ENCODE measurements around the gene ZBTB47. TPM values are rescaled to one million over a fixed set of nuclear protein-coding genes. Genes with fewer than 3 reads are reported as not detected.

The ZBTB47 gene
- total and polyA plus RNA-seq, 2 experiments from 2014 or later, result 7.0 to 14.2 TPM

- DNase-seq (ENCODE audit: low spot score), result no peak
- H4K20me1 ChIP-seq (ENCODE audit: insufficient read depth, poor library complexity, severe bottlenecking), result no peaks in the 10 kb centered on the region
- no peaks in the 10 kb centered on the region for H3K9me3 ChIP-seq (ENCODE audit: low read depth)
- no peak overlapping the region for H3K27ac ChIP-seq
- no peaks in the 10 kb centered on the region for H3K79me2 ChIP-seq
- H3K4me3 ChIP-seq, result no peak overlapping the region
- no peak overlapping the region for H3K4me2 ChIP-seq
- H3K9me2 ChIP-seq (replicated peaks; ENCODE audit: insufficient read depth), result no peaks in the 10 kb centered on the region
- WGBS (ENCODE audit: low lambda C conversion rate, missing lambda C conversion rate), result 87% methylated on average over 13 of the region's 13 CpGs
- TF ChIP-seq CTCF (IDR thresholded peaks at IDR 0.05; ENCODE audit: poor library complexity) (no peak), EZH2 (IDR thresholded peaks at IDR 0.05; ENCODE audit: borderline replicate concordance) (no peak), EZH2phosphoT487 (IDR thresholded peaks at IDR 0.05; ENCODE audit: low read depth, severe bottlenecking, unreplicated experiment) (no peak)
- no peak overlapping the region for H2AFZ ChIP-seq
- no peaks in the 10 kb centered on the region for H3K27me3 ChIP-seq
- no peaks in the 10 kb centered on the region for H3K4me1 ChIP-seq (ENCODE audit: insufficient read depth)
- H3K36me3 ChIP-seq (replicated peaks; ENCODE audit: insufficient read depth, low read depth), result no peaks in the 10 kb centered on the region
Observed at GRCh38 chr3:42691816-42692666, 38.5 kb downstream of the ZBTB47 start.

- Histone ChIP-seq H3K27me3 (no peaks in the 10 kb centered on the region), H3K27ac (no peak overlapping the region), H3K9me2 (replicated peaks; ENCODE audit: insufficient read depth) (no peaks in the 10 kb centered on the region), H3K36me3 (replicated peaks; ENCODE audit: insufficient read depth, low read depth) (no peaks in the 10 kb centered on the region), H3K4me3 (no peak overlapping the region), H3K9me3 (ENCODE audit: low read depth) (no peaks in the 10 kb centered on the region), H3K79me2 (no peaks in the 10 kb centered on the region), H3K4me2 (no peak overlapping the region), H2AFZ (no peak overlapping the region), H4K20me1 (ENCODE audit: insufficient read depth, poor library complexity, severe bottlenecking) (no peaks in the 10 kb centered on the region), H3K4me1 (ENCODE audit: insufficient read depth) (no peaks in the 10 kb centered on the region)
- DNase-seq (ENCODE audit: low spot score), result no peak
- WGBS (ENCODE audit: low lambda C conversion rate, missing lambda C conversion rate), result 92% methylated on average over 17 of the region's 17 CpGs
- TF ChIP-seq EZH2 (IDR thresholded peaks at IDR 0.05; ENCODE audit: borderline replicate concordance) (no peak), CTCF (IDR thresholded peaks at IDR 0.05; ENCODE audit: poor library complexity) (no peak), EZH2phosphoT487 (IDR thresholded peaks at IDR 0.05; ENCODE audit: low read depth, severe bottlenecking, unreplicated experiment) (no peak)
Observed at GRCh38 chr3:42692667-42693529, 39.4 kb downstream of the ZBTB47 start.

- Histone ChIP-seq H2AFZ (no peak overlapping the region), H3K4me1 (ENCODE audit: insufficient read depth) (no peaks in the 10 kb centered on the region), H3K27ac (no peak overlapping the region), H3K9me3 (ENCODE audit: low read depth) (no peaks in the 10 kb centered on the region), H3K4me3 (no peak overlapping the region), H3K79me2 (no peaks in the 10 kb centered on the region), H3K36me3 (replicated peaks; ENCODE audit: insufficient read depth, low read depth) (no peaks in the 10 kb centered on the region), H3K27me3 (no peaks in the 10 kb centered on the region), H3K9me2 (replicated peaks; ENCODE audit: insufficient read depth) (no peaks in the 10 kb centered on the region), H3K4me2 (no peak overlapping the region), H4K20me1 (ENCODE audit: insufficient read depth, poor library complexity, severe bottlenecking) (no peaks in the 10 kb centered on the region)
- TF ChIP-seq EZH2phosphoT487 (IDR thresholded peaks at IDR 0.05; ENCODE audit: low read depth, severe bottlenecking, unreplicated experiment), result no peak
- no peak for TF ChIP-seq EZH2 (IDR thresholded peaks at IDR 0.05; ENCODE audit: borderline replicate concordance)
- DNase-seq (ENCODE audit: low spot score), result no peak
- WGBS (ENCODE audit: low lambda C conversion rate, missing lambda C conversion rate), result 83% methylated on average over 4 of the region's 4 CpGs
Observed at GRCh38 chr3:42693530-42693930, 40.0 kb downstream of the ZBTB47 start.

- Histone ChIP-seq H3K27me3 (no peaks in the 10 kb centered on the region), H3K4me1 (ENCODE audit: insufficient read depth) (no peaks in the 10 kb centered on the region), H2AFZ (no peak overlapping the region), H3K9me2 (replicated peaks; ENCODE audit: insufficient read depth) (no peaks in the 10 kb centered on the region), H3K27ac (no peak overlapping the region), H3K36me3 (replicated peaks; ENCODE audit: insufficient read depth, low read depth) (no peaks in the 10 kb centered on the region), H3K4me3 (no peak overlapping the region), H3K79me2 (no peaks in the 10 kb centered on the region), H4K20me1 (ENCODE audit: insufficient read depth, poor library complexity, severe bottlenecking) (no peaks in the 10 kb centered on the region), H3K9me3 (ENCODE audit: low read depth) (no peaks in the 10 kb centered on the region), H3K4me2 (no peak overlapping the region)
- TF ChIP-seq EZH2phosphoT487 (IDR thresholded peaks at IDR 0.05; ENCODE audit: low read depth, severe bottlenecking, unreplicated experiment) (no peak), EZH2 (IDR thresholded peaks at IDR 0.05; ENCODE audit: borderline replicate concordance) (no peak), CTCF (IDR thresholded peaks at IDR 0.05; ENCODE audit: poor library complexity) (no peak)
- no peak for DNase-seq (ENCODE audit: low spot score)
Observed at GRCh38 chr3:42694366-42694765, 40.9 kb downstream of the ZBTB47 start.

Data from hepatocyte (in vitro differentiated cells).